ENCODE measurements around the gene FSD2. TPM values are rescaled to one million over a fixed set of nuclear protein-coding genes. Genes with fewer than 3 reads are reported as not detected.

FSD2 gene
- total RNA-seq, 1 donor from 2014 or later: 0.13 TPM

GRCh38 chr15:82749951-82750830 is 55.7 kb downstream of the FSD2 start:
- TF ChIP-seq, protein P1, sequence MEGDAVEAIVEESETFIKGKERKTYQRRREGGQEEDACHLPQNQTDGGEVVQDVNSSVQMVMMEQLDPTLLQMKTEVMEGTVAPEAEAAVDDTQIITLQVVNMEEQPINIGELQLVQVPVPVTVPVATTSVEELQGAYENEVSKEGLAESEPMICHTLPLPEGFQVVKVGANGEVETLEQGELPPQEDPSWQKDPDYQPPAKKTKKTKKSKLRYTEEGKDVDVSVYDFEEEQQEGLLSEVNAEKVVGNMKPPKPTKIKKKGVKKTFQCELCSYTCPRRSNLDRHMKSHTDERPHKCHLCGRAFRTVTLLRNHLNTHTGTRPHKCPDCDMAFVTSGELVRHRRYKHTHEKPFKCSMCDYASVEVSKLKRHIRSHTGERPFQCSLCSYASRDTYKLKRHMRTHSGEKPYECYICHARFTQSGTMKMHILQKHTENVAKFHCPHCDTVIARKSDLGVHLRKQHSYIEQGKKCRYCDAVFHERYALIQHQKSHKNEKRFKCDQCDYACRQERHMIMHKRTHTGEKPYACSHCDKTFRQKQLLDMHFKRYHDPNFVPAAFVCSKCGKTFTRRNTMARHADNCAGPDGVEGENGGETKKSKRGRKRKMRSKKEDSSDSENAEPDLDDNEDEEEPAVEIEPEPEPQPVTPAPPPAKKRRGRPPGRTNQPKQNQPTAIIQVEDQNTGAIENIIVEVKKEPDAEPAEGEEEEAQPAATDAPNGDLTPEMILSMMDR (IDR thresholded peaks at IDR 0.05; ENCODE audit: insufficient read depth, low read length, poor library complexity, severe bottlenecking): no peak
- H3K36me3 ChIP-seq (ENCODE audit: control insufficient read depth, insufficient read depth, low read length): no peaks in the 10 kb centered on the region
- peak; percentile 89 for DNase-seq (ENCODE audit: low read depth)
- no peaks in the 10 kb centered on the region for H3K27me3 ChIP-seq (ENCODE audit: control insufficient read depth, insufficient read depth, low read length)
- H3K4me3 ChIP-seq (ENCODE audit: low read depth, low read length): peak overlapping the region; percentile 100

GRCh38 chr15:82748315-82748714 is 57.6 kb downstream of the FSD2 start:
- H3K4me3 ChIP-seq (ENCODE audit: low read depth, low read length): no peak overlapping the region
- no peaks in the 10 kb centered on the region for H3K36me3 ChIP-seq (ENCODE audit: control insufficient read depth, insufficient read depth, low read length)
- TF ChIP-seq, protein P1 (IDR thresholded peaks at IDR 0.05; ENCODE audit: insufficient read depth, low read length, poor library complexity, severe bottlenecking): no peak
- H3K27me3 ChIP-seq (ENCODE audit: control insufficient read depth, insufficient read depth, low read length): no peaks in the 10 kb centered on the region
- DNase-seq (ENCODE audit: low read depth): no peak

- no peak for DNase-seq (ENCODE audit: low read depth)
- H3K4me3 ChIP-seq (ENCODE audit: low read depth, low read length): no peak overlapping the region
- H3K36me3 ChIP-seq (ENCODE audit: control insufficient read depth, insufficient read depth, low read length): no peaks in the 10 kb centered on the region
- no peaks in the 10 kb centered on the region for H3K27me3 ChIP-seq (ENCODE audit: control insufficient read depth, insufficient read depth, low read length)
- TF ChIP-seq, protein P1 (IDR thresholded peaks at IDR 0.05; ENCODE audit: insufficient read depth, low read length, poor library complexity, severe bottlenecking): no peak
Observed at GRCh38 chr15:82743810-82744209, 62.1 kb downstream of the FSD2 start.

DNA sequence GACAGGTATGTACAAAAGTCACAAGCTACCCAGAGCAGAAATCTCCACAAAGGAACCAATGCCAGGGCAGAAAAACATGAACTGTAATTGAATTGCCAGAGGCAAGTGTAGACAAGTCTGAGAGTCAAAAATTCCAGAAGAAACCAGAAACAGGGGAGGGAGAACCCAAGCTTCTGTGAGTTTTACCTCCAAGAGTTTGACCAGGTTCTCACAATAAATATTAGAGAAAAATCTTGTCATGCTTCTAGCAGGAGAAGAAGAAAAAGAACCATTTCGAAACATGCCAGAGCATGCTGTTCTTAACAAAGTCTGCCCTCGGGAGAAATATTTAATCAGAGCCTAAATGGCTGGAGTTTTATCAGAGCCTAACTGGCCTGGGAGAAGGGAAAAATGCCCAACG is 63.7 kb downstream of the FSD2 start:
- TF ChIP-seq, protein P1 (IDR thresholded peaks at IDR 0.05; ENCODE audit: insufficient read depth, low read length, poor library complexity, severe bottlenecking): no peak
- Histone ChIP-seq H3K4me3 (ENCODE audit: low read depth, low read length) (no peak overlapping the region), H3K36me3 (ENCODE audit: control insufficient read depth, insufficient read depth, low read length) (no peaks in the 10 kb centered on the region), H3K27me3 (ENCODE audit: control insufficient read depth, insufficient read depth, low read length) (no peaks in the 10 kb centered on the region)
- DNase-seq (ENCODE audit: low read depth): no peak

DNA sequence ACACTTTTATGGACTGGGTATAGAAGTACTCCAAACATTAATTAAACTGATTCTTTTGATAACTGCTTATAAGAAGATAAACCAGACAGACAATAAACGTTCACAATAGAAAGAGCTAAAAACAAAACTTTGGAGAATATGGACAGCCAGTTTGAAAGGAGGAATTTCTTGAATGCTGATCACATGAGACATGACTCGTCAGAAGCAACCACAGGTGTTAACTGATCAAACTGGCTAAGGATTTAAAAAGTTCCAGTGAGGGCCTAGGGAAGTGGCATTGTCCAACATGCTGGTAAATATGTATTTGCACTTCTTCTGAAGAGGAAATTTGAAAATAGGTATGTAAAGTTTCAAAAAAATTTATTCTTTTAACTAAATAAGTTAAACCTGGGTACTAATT is 66.8 kb downstream of the FSD2 start:
- H3K27me3 ChIP-seq (ENCODE audit: control insufficient read depth, insufficient read depth, low read length): no peaks in the 10 kb centered on the region
- H3K4me3 ChIP-seq (ENCODE audit: low read depth, low read length): no peak overlapping the region
- no peaks in the 10 kb centered on the region for H3K36me3 ChIP-seq (ENCODE audit: control insufficient read depth, insufficient read depth, low read length)
- TF ChIP-seq, protein P1 (IDR thresholded peaks at IDR 0.05; ENCODE audit: insufficient read depth, low read length, poor library complexity, severe bottlenecking): no peak
- no peak for DNase-seq (ENCODE audit: low read depth)

DNA sequence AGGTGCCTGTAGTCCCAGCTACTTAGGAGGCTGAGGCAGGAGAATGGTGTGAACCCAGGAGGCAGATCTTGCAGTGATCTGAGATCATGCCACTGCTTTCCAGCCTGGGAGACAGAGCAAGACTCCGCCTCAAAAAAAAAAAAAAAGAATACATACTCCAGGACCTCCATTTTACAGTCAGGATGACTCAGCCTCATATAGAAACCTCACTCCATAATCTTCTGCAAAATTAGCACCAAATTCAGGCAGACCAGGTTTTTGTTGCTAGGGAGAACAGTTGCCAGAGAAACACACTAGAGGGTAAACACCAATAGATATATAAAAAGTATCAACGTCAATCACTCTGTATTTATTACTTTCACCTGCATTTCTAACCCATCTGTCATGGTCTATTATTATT is 67.9 kb downstream of the FSD2 start:
- TF ChIP-seq, protein P1 (IDR thresholded peaks at IDR 0.05; ENCODE audit: insufficient read depth, low read length, poor library complexity, severe bottlenecking): no peak
- Histone ChIP-seq H3K36me3 (ENCODE audit: control insufficient read depth, insufficient read depth, low read length) (no peaks in the 10 kb centered on the region), H3K4me3 (ENCODE audit: low read depth, low read length) (no peak overlapping the region), H3K27me3 (ENCODE audit: control insufficient read depth, insufficient read depth, low read length) (no peaks in the 10 kb centered on the region)
- no peak for DNase-seq (ENCODE audit: low read depth)

All from kidney epithelial cell (primary cell).